Type B pancreatic cell (in vitro differentiated cells): Measurements from ENCODE around the gene FOCAD. TPM values are rescaled to one million over a fixed set of nuclear protein-coding genes. Genes with fewer than 3 reads are reported as not detected.
A peak's percentile ranks its signal among the peaks of the same experiment; 100 is the strongest.

ENCODE experiments used
- DNase-seq: peaks from one replicate; pipeline ENCODE4 v3.0.0; 2021; ENCODE audit warnings: mixed read lengths; ENCODE audit not compliant: unreplicated experiment; ENCODE audit errors: extremely low spot score
- H3K27ac Mint-ChIP-seq: 2 replicates; pipeline ENCODE4 v1.8.0; 2021; ENCODE audit warnings: mild to moderate bottlenecking, mixed read lengths
- H3K27me3 Mint-ChIP-seq: 2 replicates; pipeline ENCODE4 v1.8.0; 2021; ENCODE audit warnings: mixed read lengths
- H3K36me3 Mint-ChIP-seq: 2 replicates; pipeline ENCODE4 v1.8.0; 2021; ENCODE audit warnings: mixed read lengths
- H3K4me1 Mint-ChIP-seq: one replicate; pipeline ENCODE4 v1.8.0; 2021; ENCODE audit warnings: mixed read lengths; ENCODE audit not compliant: unreplicated experiment
- H3K4me3 Mint-ChIP-seq: 2 replicates; pipeline ENCODE4 v1.8.0; 2021; ENCODE audit warnings: mild to moderate bottlenecking, mixed read lengths
- H3K9me3 Mint-ChIP-seq: 2 replicates; pipeline ENCODE4 v1.8.0; 2021; ENCODE audit warnings: mixed read lengths
- microRNA-seq: library from miRNA; unstranded; fragments of <30 nt; microRNA quantifications from one replicate; pipeline ENCODE4, GENCODE V29; 2020
- total RNA-seq: library from RNA; stranded (reverse); gene quantifications from 2 replicates; pipeline ENCODE4 v1.2.1, GENCODE V29; 2021; ENCODE audit warnings: low replicate concordance
- TF ChIP-seq, protein P1 (sequence below): fragments of 200-600 bp; sonication (generic); conservative IDR thresholded peaks from 2 replicates; pipeline ENCODE4 v1.5.0; 2021; ENCODE audit warnings: antibody characterized with exemption, mild to moderate bottlenecking

FOCAD gene
- total RNA-seq, 1 donor from 2014 or later, result 51.0 TPM

DNA sequence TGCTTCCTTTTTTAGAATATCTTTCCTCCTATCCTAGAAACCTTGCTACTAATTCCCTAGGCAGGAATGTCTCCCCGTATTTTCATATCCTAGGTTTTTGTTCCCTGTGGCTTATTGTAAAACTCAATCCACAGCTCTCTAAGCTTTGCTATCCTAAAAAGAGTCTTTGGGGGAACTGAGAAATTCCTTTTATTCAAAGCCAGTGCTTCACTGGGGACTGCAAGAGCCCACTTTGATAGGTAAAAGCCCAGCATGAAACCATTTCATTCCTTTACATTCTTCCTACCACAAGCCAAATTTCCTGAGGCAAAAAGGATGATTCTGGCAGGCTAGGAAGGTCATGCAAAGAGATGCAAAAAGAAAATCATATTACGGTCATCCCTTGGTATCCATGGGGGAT, 353.2 kb downstream of the FOCAD start:
- TF ChIP-seq, protein P1, sequence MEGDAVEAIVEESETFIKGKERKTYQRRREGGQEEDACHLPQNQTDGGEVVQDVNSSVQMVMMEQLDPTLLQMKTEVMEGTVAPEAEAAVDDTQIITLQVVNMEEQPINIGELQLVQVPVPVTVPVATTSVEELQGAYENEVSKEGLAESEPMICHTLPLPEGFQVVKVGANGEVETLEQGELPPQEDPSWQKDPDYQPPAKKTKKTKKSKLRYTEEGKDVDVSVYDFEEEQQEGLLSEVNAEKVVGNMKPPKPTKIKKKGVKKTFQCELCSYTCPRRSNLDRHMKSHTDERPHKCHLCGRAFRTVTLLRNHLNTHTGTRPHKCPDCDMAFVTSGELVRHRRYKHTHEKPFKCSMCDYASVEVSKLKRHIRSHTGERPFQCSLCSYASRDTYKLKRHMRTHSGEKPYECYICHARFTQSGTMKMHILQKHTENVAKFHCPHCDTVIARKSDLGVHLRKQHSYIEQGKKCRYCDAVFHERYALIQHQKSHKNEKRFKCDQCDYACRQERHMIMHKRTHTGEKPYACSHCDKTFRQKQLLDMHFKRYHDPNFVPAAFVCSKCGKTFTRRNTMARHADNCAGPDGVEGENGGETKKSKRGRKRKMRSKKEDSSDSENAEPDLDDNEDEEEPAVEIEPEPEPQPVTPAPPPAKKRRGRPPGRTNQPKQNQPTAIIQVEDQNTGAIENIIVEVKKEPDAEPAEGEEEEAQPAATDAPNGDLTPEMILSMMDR, result no peak
- no peak overlapping the region for H3K4me3 Mint-ChIP-seq
- H3K9me3 Mint-ChIP-seq, result no peaks in the 10 kb centered on the region
- H3K27ac Mint-ChIP-seq, result no peak overlapping the region
- H3K36me3 Mint-ChIP-seq, result peaks cover 6% of the 10 kb centered on the region
- no peak for DNase-seq
- H3K4me1 Mint-ChIP-seq, result peaks cover 6% of the 10 kb centered on the region
- peaks cover 4% of the 10 kb centered on the region for H3K27me3 Mint-ChIP-seq

DNA sequence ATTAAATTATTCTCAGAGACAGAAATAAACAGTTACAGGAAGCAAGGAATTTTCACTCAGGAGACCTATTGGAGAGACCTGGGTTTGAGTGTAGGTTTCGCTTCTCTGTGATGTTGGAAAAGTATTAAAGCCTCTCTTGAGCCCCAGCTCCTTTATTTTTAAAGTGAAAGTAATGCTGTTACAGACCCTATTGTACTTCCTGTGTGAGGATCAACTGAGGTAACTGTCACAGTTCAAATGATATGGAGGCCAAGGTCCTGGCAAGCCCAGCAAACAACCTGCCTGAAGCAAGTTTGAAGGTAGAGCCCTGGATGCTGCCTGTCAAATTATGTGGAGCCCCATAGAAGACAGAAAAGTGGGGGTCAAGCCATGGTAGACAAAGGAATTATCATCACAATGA, 355.2 kb downstream of the FOCAD start:
- no peaks in the 10 kb centered on the region for H3K36me3 Mint-ChIP-seq
- no peaks in the 10 kb centered on the region for H3K9me3 Mint-ChIP-seq
- H3K27ac Mint-ChIP-seq, result no peak overlapping the region
- H3K4me1 Mint-ChIP-seq, result no peaks in the 10 kb centered on the region
- TF ChIP-seq, protein P1, result no peak
- DNase-seq, result no peak
- no peak overlapping the region for H3K4me3 Mint-ChIP-seq
- peaks cover 4% of the 10 kb centered on the region for H3K27me3 Mint-ChIP-seq

DNA sequence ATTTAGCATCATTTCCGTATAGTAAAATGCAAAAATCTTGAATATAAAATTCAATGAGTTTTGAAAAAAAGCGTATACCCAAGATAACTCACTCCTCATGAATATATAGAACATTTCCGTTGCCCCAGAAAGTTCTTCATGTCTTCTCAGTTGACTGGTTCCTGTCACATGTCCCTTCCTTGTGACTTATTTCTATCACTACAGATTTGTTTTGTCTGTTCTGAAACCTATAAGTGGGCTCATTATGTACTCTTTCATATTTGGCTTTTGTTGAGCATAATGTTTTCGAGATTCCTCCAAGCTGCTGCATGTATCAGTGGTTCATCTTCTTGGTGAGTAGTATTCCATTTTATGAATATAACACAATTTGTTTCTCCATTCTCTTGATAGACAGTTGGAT, 358.4 kb downstream of the FOCAD start:
- DNase-seq, result no peak
- H3K27ac Mint-ChIP-seq, result no peak overlapping the region
- no peaks in the 10 kb centered on the region for H3K4me1 Mint-ChIP-seq
- no peak overlapping the region for H3K4me3 Mint-ChIP-seq
- H3K36me3 Mint-ChIP-seq, result no peaks in the 10 kb centered on the region
- H3K9me3 Mint-ChIP-seq, result no peaks in the 10 kb centered on the region
- TF ChIP-seq, protein P1, result no peak
- no peaks in the 10 kb centered on the region for H3K27me3 Mint-ChIP-seq

DNA sequence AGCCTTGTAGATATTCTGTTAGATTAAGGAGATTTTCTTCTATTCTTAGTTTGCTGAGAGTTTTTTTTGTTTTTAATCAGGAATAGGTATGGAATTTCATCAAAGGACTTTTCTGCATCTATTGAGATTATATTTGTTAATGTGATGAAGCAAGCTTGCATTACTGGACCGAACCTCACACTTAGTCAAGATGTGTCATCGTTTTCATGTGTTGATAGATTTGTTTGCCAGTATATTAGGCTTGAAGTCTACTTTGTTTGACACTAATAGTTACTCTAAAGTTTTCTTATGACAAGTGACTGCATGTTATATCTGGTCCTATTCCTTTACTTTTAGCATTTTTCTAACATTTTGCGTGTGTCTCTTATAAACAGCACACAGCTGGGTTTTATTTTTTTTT, 359.8 kb downstream of the FOCAD start:
- no peak for DNase-seq
- Mint-ChIP-seq H3K27me3 (no peaks in the 10 kb centered on the region), H3K4me3 (no peak overlapping the region), H3K9me3 (no peaks in the 10 kb centered on the region), H3K36me3 (no peaks in the 10 kb centered on the region), H3K27ac (no peak overlapping the region), H3K4me1 (no peaks in the 10 kb centered on the region)
- TF ChIP-seq, protein P1, result no peak

Small RNA genes lying within 50 kb of the gene (microRNA-seq; reads per million reads assigned to microRNA genes)
- gene MIR491, result 55.4 reads per million, percentile 56 among the genes with 10 or more reads in this experiment

Other genes with a start within 250 kb of the FOCAD start
- 44.2 and 50.0 TPM in 2 replicates for gene MLLT3, start 61.8 kb upstream of the FOCAD start, total RNA-seq